ENCODE data around the gene ANKRD44. TPM values are rescaled to one million over a fixed set of nuclear protein-coding genes. Genes with fewer than 3 reads are reported as not detected.
A peak's percentile ranks its signal among the peaks of the same experiment; 100 is the strongest.

ANKRD44 gene
- total and polyA plus RNA-seq, 8 donors: 23.2 to 52.6 (median 29.8) TPM

- intact Hi-C loops (cut with DNase I): no loop called here
- no peak overlapping the region for H3K4me3 ChIP-seq
- no peak for ATAC-seq
- no peaks in the 10 kb centered on the region for H3K27me3 ChIP-seq
- no peaks in the 10 kb centered on the region for H3K36me3 ChIP-seq
- H3K9me3 ChIP-seq: no peaks in the 10 kb centered on the region
- TF ChIP-seq CTCF (IDR thresholded peaks at IDR 0.05): no peak
- peaks cover 0 to 56% of the 10 kb centered on the region in 2 donors for H3K4me1 ChIP-seq
- no peak overlapping the region for H3K27ac ChIP-seq
- no peak for DNase-seq
Observed at GRCh38 chr2:197269815-197270214, 40.8 kb downstream of the ANKRD44 start.

- no peaks in the 10 kb centered on the region for H3K27me3 ChIP-seq
- H3K9me3 ChIP-seq: no peaks in the 10 kb centered on the region
- TF ChIP-seq CTCF (IDR thresholded peaks at IDR 0.05): no peak
- intact Hi-C loops (cut with DNase I): no loop called here
- no peaks in the 10 kb centered on the region for H3K36me3 ChIP-seq
- H3K4me1 ChIP-seq: peaks cover 0 to 58% of the 10 kb centered on the region in 2 donors
- DNase-seq (peak in 1 of 4 donors; percentile 71), ATAC-seq (peak; percentile 33)
- no peak overlapping the region for H3K27ac ChIP-seq
- no peak overlapping the region for H3K4me3 ChIP-seq
Observed at GRCh38 chr2:197268786-197269584, 41.6 kb downstream of the ANKRD44 start.

GRCh38 chr2:197266477-197266876, 44.1 kb downstream of the ANKRD44 start:
- no peaks in the 10 kb centered on the region for H3K27me3 ChIP-seq
- no peaks in the 10 kb centered on the region for H3K36me3 ChIP-seq
- intact Hi-C loops (cut with DNase I): no loop called here
- H3K4me3 ChIP-seq: no peak overlapping the region
- DNase-seq: no peak
- H3K9me3 ChIP-seq: no peaks in the 10 kb centered on the region
- H3K27ac ChIP-seq: peak overlapping the region in 1 of 2 donors; percentile 42
- TF ChIP-seq CTCF (IDR thresholded peaks at IDR 0.05): no peak
- H3K4me1 ChIP-seq: peaks cover 0 to 60% of the 10 kb centered on the region in 2 donors
- ATAC-seq: no peak

GRCh38 chr2:197265924-197266323, 44.7 kb downstream of the ANKRD44 start:
- Histone ChIP-seq H3K9me3 (no peaks in the 10 kb centered on the region), H3K27me3 (no peaks in the 10 kb centered on the region), H3K4me3 (no peak overlapping the region), H3K27ac (peak overlapping the region in 1 of 2 donors; percentile 42), H3K36me3 (no peaks in the 10 kb centered on the region), H3K4me1 (peaks cover 0 to 63% of the 10 kb centered on the region in 2 donors)
- TF ChIP-seq CTCF (IDR thresholded peaks at IDR 0.05): no peak
- DNase-seq (no peak), ATAC-seq (no peak)
- intact Hi-C loops (cut with DNase I): no loop called here

GRCh38 chr2:197265036-197265435, 45.5 kb downstream of the ANKRD44 start:
- intact Hi-C loops (cut with DNase I): no loop called here
- peaks cover 0 to 57% of the 10 kb centered on the region in 2 donors for H3K4me1 ChIP-seq
- H3K27ac ChIP-seq: no peak overlapping the region
- no peaks in the 10 kb centered on the region for H3K9me3 ChIP-seq
- no peak for ATAC-seq
- H3K27me3 ChIP-seq: no peaks in the 10 kb centered on the region
- DNase-seq: no peak
- no peak for TF ChIP-seq CTCF (IDR thresholded peaks at IDR 0.05)
- H3K4me3 ChIP-seq: no peak overlapping the region
- no peaks in the 10 kb centered on the region for H3K36me3 ChIP-seq

Data from left lung (tissue), 10 donors.